HEK293 (cell line): Measurements from ENCODE around the gene SUMO3.

Experiments
- IKZF3 ChIP-seq: fragments of 450-650 bp; IDR thresholded peaks from 2 replicates; pipeline ENCODE4 v1.5.0; 2018; ENCODE audit warnings: missing biosample characterization, mild to moderate bottlenecking, missing genetic modification characterization, moderate library complexity
- MZF1 ChIP-seq: fragments of 450-650 bp; formaldehyde crosslinking; IDR thresholded peaks from 2 replicates; pipeline ENCODE4 v1.5.1; 2017; ENCODE audit warnings: missing biosample characterization, missing genetic modification characterization, borderline replicate concordance
- OVOL3 ChIP-seq: fragments of 450-650 bp; formaldehyde crosslinking; IDR thresholded peaks from 2 replicates; pipeline ENCODE4 v1.5.1; 2016; ENCODE audit warnings: missing biosample characterization, missing genetic modification characterization
- RBAK ChIP-seq: fragments of 450-650 bp; formaldehyde crosslinking; IDR thresholded peaks from 2 replicates; pipeline ENCODE4 v1.5.1; 2016; ENCODE audit warnings: missing biosample characterization, missing genetic modification characterization
- SCRT1 ChIP-seq: fragments of 450-650 bp; formaldehyde crosslinking; IDR thresholded peaks from 2 replicates; pipeline ENCODE4 v1.5.1; 2016; ENCODE audit warnings: missing biosample characterization, missing genetic modification characterization, borderline replicate concordance
- SETDB1 ChIP-seq: IDR thresholded peaks from one replicate; pipeline ENCODE4 v1.6.1; 2017; ENCODE audit warnings: mild to moderate bottlenecking, low read length, moderate library complexity, mixed read lengths; ENCODE audit not compliant: insufficient read length
- SP2 ChIP-seq: fragments of 450-650 bp; formaldehyde crosslinking; IDR thresholded peaks from 2 replicates; pipeline ENCODE4 v1.5.1; 2016; ENCODE audit warnings: missing biosample characterization, missing genetic modification characterization
- TRIM28 ChIP-seq: IDR thresholded peaks from 2 replicates; pipeline ENCODE4 v1.6.1; 2011; ENCODE audit warnings: low read length, control low read depth, borderline replicate concordance
- ZBTB7A ChIP-seq: fragments of 450-650 bp; formaldehyde crosslinking; IDR thresholded peaks from 2 replicates; pipeline ENCODE4 v1.5.1; 2016; ENCODE audit warnings: low read depth, missing biosample characterization, missing genetic modification characterization
- ZFP41 ChIP-seq: fragments of 450-650 bp; formaldehyde crosslinking; IDR thresholded peaks from 2 replicates; pipeline ENCODE4 v1.5.1; 2016; ENCODE audit warnings: missing biosample characterization, missing genetic modification characterization, borderline replicate concordance
- ZNF221 ChIP-seq: fragments of 450-650 bp; formaldehyde crosslinking; IDR thresholded peaks from 2 replicates; pipeline ENCODE4 v1.5.1; 2017; ENCODE audit warnings: missing biosample characterization, missing genetic modification characterization, borderline replicate concordance
- ZNF302 ChIP-seq: fragments of 450-650 bp; formaldehyde crosslinking; IDR thresholded peaks from 2 replicates; pipeline ENCODE4 v1.5.1; 2016; ENCODE audit warnings: missing biosample characterization, missing genetic modification characterization, low read depth
- ZNF37A ChIP-seq: fragments of 450-650 bp; IDR thresholded peaks from 2 replicates; pipeline ENCODE4 v1.5.1; 2018; ENCODE audit warnings: missing biosample characterization, missing genetic modification characterization
- ZNF549 ChIP-seq: fragments of 450-650 bp; IDR thresholded peaks from 2 replicates; pipeline ENCODE4 v1.5.1; 2018; ENCODE audit warnings: missing biosample characterization, missing genetic modification characterization, mild to moderate bottlenecking, inconsistent platforms, moderate library complexity
- ZNF555 ChIP-seq: fragments of 450-650 bp; formaldehyde crosslinking; conservative IDR thresholded peaks from 2 replicates; pipeline ENCODE4 v1.5.1; 2017; ENCODE audit warnings: missing biosample characterization, mild to moderate bottlenecking, missing genetic modification characterization, inconsistent platforms
- ZNF560 ChIP-seq: fragments of 450-650 bp; formaldehyde crosslinking; IDR thresholded peaks from 2 replicates; pipeline ENCODE4 v1.5.1; 2017; ENCODE audit warnings: missing biosample characterization, missing genetic modification characterization, borderline replicate concordance
- ZNF664 ChIP-seq: fragments of 450-650 bp; formaldehyde crosslinking; IDR thresholded peaks from 2 replicates; pipeline ENCODE4 v1.5.1; 2016; ENCODE audit warnings: missing biosample characterization, missing genetic modification characterization
- ZNF670 ChIP-seq: fragments of 450-650 bp; formaldehyde crosslinking; IDR thresholded peaks from 2 replicates; pipeline ENCODE4 v1.5.1; 2016; ENCODE audit warnings: missing biosample characterization, missing genetic modification characterization, low read depth
- ZSCAN30 ChIP-seq: fragments of 450-650 bp; IDR thresholded peaks from 2 replicates; pipeline ENCODE4 v1.5.1; 2018; ENCODE audit warnings: missing biosample characterization, mild to moderate bottlenecking, missing genetic modification characterization, moderate library complexity
- TF ChIP-seq, protein P1 (sequence below): fragments of 450-650 bp; formaldehyde crosslinking; IDR thresholded peaks from 2 replicates; pipeline ENCODE4 v1.5.1; 2016; ENCODE audit warnings: missing biosample characterization, missing genetic modification characterization, borderline replicate concordance
- TF ChIP-seq, protein P2 (sequence below): fragments of 450-650 bp; formaldehyde crosslinking; IDR thresholded peaks from 2 replicates; pipeline ENCODE4 v1.5.1; 2017; ENCODE audit warnings: missing biosample characterization, missing genetic modification characterization
- TF ChIP-seq, protein P3 (sequence below): fragments of 450-650 bp; formaldehyde crosslinking; IDR thresholded peaks from 2 replicates; pipeline ENCODE4 v1.5.1; 2016; ENCODE audit warnings: missing biosample characterization, missing genetic modification characterization
- TF ChIP-seq, protein P4 (sequence below): fragments of 450-650 bp; formaldehyde crosslinking; IDR thresholded peaks from 2 replicates; pipeline ENCODE4 v1.5.1; 2016; ENCODE audit warnings: missing biosample characterization, missing genetic modification characterization, borderline replicate concordance
- TF ChIP-seq, protein P5 (sequence below): fragments of 450-650 bp; formaldehyde crosslinking; optimal IDR thresholded peaks from 2 replicates; pipeline ENCODE3; 2016; ENCODE audit warnings: missing biosample characterization, mild to moderate bottlenecking, missing genetic modification characterization
- TF ChIP-seq, protein P6 (sequence below): fragments of 450-650 bp; formaldehyde crosslinking; conservative IDR thresholded peaks from 2 replicates; pipeline ENCODE4 v1.5.1; 2016; ENCODE audit warnings: low read depth, missing biosample characterization, missing genetic modification characterization

SUMO3 gene

DNA sequence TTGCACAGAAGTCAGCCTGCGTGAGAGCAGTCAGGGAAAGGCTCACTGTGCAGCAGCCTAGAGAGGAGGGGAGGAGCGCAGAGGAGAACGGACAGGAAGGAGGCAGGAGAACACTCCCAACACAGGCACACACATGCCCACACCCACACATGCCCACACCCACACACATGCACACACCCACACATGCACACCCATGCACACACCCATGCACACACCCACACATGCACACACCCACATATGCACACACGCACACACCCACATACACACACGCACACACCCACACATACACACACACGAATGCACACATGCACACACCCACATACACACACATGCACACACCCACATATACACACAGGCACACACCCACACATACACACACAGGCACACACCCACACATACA is 7.1 kb downstream of the SUMO3 start (continued):
- no peak for TF ChIP-seq ZFP41 (tag by site-specific recombination)
- no peak for TF ChIP-seq TRIM28
- no peak for TF ChIP-seq IKZF3 (tag by site-specific recombination)
- TF ChIP-seq SCRT1 (tag by site-specific recombination) = no peak
- TF ChIP-seq, protein P1, sequence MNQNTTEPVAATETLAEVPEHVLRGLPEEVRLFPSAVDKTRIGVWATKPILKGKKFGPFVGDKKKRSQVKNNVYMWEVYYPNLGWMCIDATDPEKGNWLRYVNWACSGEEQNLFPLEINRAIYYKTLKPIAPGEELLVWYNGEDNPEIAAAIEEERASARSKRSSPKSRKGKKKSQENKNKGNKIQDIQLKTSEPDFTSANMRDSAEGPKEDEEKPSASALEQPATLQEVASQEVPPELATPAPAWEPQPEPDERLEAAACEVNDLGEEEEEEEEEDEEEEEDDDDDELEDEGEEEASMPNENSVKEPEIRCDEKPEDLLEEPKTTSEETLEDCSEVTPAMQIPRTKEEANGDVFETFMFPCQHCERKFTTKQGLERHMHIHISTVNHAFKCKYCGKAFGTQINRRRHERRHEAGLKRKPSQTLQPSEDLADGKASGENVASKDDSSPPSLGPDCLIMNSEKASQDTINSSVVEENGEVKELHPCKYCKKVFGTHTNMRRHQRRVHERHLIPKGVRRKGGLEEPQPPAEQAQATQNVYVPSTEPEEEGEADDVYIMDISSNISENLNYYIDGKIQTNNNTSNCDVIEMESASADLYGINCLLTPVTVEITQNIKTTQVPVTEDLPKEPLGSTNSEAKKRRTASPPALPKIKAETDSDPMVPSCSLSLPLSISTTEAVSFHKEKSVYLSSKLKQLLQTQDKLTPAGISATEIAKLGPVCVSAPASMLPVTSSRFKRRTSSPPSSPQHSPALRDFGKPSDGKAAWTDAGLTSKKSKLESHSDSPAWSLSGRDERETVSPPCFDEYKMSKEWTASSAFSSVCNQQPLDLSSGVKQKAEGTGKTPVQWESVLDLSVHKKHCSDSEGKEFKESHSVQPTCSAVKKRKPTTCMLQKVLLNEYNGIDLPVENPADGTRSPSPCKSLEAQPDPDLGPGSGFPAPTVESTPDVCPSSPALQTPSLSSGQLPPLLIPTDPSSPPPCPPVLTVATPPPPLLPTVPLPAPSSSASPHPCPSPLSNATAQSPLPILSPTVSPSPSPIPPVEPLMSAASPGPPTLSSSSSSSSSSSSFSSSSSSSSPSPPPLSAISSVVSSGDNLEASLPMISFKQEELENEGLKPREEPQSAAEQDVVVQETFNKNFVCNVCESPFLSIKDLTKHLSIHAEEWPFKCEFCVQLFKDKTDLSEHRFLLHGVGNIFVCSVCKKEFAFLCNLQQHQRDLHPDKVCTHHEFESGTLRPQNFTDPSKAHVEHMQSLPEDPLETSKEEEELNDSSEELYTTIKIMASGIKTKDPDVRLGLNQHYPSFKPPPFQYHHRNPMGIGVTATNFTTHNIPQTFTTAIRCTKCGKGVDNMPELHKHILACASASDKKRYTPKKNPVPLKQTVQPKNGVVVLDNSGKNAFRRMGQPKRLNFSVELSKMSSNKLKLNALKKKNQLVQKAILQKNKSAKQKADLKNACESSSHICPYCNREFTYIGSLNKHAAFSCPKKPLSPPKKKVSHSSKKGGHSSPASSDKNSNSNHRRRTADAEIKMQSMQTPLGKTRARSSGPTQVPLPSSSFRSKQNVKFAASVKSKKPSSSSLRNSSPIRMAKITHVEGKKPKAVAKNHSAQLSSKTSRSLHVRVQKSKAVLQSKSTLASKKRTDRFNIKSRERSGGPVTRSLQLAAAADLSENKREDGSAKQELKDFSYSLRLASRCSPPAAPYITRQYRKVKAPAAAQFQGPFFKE (tag by site-specific recombination) = no peak
- no peak for TF ChIP-seq OVOL3 (tag by site-specific recombination)
- no peak for TF ChIP-seq ZNF37A
- no peak for TF ChIP-seq ZNF302 (tag by site-specific recombination)
- TF ChIP-seq ZNF555 = no peak
- no peak for TF ChIP-seq ZNF664 (tag by site-specific recombination)
- no peak for TF ChIP-seq ZNF221 (tag by site-specific recombination)
- no peak for TF ChIP-seq SETDB1
- TF ChIP-seq, protein P2, sequence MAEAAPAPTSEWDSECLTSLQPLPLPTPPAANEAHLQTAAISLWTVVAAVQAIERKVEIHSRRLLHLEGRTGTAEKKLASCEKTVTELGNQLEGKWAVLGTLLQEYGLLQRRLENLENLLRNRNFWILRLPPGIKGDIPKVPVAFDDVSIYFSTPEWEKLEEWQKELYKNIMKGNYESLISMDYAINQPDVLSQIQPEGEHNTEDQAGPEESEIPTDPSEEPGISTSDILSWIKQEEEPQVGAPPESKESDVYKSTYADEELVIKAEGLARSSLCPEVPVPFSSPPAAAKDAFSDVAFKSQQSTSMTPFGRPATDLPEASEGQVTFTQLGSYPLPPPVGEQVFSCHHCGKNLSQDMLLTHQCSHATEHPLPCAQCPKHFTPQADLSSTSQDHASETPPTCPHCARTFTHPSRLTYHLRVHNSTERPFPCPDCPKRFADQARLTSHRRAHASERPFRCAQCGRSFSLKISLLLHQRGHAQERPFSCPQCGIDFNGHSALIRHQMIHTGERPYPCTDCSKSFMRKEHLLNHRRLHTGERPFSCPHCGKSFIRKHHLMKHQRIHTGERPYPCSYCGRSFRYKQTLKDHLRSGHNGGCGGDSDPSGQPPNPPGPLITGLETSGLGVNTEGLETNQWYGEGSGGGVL (tag by site-specific recombination) = no peak
- no peak for TF ChIP-seq MZF1 (tag by site-specific recombination)
- no peak for TF ChIP-seq ZSCAN30 (tag by site-specific recombination)
- TF ChIP-seq, protein P3, sequence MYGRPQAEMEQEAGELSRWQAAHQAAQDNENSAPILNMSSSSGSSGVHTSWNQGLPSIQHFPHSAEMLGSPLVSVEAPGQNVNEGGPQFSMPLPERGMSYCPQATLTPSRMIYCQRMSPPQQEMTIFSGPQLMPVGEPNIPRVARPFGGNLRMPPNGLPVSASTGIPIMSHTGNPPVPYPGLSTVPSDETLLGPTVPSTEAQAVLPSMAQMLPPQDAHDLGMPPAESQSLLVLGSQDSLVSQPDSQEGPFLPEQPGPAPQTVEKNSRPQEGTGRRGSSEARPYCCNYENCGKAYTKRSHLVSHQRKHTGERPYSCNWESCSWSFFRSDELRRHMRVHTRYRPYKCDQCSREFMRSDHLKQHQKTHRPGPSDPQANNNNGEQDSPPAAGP (tag by site-specific recombination) = no peak
- TF ChIP-seq ZNF549 = no peak
- TF ChIP-seq, protein P4, sequence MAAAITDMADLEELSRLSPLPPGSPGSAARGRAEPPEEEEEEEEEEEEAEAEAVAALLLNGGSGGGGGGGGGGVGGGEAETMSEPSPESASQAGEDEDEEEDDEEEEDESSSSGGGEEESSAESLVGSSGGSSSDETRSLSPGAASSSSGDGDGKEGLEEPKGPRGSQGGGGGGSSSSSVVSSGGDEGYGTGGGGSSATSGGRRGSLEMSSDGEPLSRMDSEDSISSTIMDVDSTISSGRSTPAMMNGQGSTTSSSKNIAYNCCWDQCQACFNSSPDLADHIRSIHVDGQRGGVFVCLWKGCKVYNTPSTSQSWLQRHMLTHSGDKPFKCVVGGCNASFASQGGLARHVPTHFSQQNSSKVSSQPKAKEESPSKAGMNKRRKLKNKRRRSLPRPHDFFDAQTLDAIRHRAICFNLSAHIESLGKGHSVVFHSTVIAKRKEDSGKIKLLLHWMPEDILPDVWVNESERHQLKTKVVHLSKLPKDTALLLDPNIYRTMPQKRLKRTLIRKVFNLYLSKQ = no peak
- TF ChIP-seq ZNF560 (tag by site-specific recombination) = no peak
- no peak for TF ChIP-seq RBAK (tag by site-specific recombination)
- TF ChIP-seq, protein P5, sequence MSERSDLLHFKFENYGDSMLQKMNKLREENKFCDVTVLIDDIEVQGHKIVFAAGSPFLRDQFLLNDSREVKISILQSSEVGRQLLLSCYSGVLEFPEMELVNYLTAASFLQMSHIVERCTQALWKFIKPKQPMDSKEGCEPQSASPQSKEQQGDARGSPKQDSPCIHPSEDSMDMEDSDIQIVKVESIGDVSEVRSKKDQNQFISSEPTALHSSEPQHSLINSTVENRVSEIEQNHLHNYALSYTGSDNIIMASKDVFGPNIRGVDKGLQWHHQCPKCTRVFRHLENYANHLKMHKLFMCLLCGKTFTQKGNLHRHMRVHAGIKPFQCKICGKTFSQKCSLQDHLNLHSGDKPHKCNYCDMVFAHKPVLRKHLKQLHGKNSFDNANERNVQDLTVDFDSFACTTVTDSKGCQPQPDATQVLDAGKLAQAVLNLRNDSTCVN (tag by site-specific recombination) = no peak
- TF ChIP-seq SP2 (tag by site-specific recombination) = no peak
- TF ChIP-seq ZNF670 = no peak
- no peak for TF ChIP-seq ZBTB7A (tag by site-specific recombination)
- TF ChIP-seq, protein P6, sequence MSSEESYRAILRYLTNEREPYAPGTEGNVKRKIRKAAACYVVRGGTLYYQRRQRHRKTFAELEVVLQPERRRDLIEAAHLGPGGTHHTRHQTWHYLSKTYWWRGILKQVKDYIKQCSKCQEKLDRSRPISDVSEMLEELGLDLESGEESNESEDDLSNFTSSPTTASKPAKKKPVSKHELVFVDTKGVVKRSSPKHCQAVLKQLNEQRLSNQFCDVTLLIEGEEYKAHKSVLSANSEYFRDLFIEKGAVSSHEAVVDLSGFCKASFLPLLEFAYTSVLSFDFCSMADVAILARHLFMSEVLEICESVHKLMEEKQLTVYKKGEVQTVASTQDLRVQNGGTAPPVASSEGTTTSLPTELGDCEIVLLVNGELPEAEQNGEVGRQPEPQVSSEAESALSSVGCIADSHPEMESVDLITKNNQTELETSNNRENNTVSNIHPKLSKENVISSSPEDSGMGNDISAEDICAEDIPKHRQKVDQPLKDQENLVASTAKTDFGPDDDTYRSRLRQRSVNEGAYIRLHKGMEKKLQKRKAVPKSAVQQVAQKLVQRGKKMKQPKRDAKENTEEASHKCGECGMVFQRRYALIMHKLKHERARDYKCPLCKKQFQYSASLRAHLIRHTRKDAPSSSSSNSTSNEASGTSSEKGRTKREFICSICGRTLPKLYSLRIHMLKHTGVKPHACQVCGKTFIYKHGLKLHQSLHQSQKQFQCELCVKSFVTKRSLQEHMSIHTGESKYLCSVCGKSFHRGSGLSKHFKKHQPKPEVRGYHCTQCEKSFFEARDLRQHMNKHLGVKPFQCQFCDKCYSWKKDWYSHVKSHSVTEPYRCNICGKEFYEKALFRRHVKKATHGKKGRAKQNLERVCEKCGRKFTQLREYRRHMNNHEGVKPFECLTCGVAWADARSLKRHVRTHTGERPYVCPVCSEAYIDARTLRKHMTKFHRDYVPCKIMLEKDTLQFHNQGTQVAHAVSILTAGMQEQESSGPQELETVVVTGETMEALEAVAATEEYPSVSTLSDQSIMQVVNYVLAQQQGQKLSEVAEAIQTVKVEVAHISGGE (tag by site-specific recombination) = no peak
